ENCODE measurements around the gene ZBTB45. TPM values are rescaled to one million over a fixed set of nuclear protein-coding genes. Genes with fewer than 3 reads are reported as not detected.

ZBTB45 gene
- polyA plus RNA-seq, 1 experiment = 9.5 TPM

GRCh38 chr19:58547323-58548312, 28.0 kb upstream of the ZBTB45 start:
- no peak for DNase-seq (ENCODE audit: low read depth)
- ChIA-PET POLR2A (no interaction called here), CTCF (interaction anchor here (1.1 kb wide), 1 partner anchor 28 kb away, joined by 4 read pairs; the partner anchor contains the start of gene ZBTB45)
- H3K27me3 ChIP-seq (ENCODE audit: control insufficient read depth, insufficient read depth, low read length) = no peaks in the 10 kb centered on the region
- H3K36me3 ChIP-seq (ENCODE audit: control insufficient read depth, insufficient read depth, low read length) = peaks cover 53% of the 10 kb centered on the region
- no peak overlapping the region for H3K4me3 ChIP-seq (ENCODE audit: low read depth, low read length)
- no peak for TF ChIP-seq CTCF (IDR thresholded peaks at IDR 0.05; ENCODE audit: insufficient read depth, low read depth, low read length)

GRCh38 chr19:58546019-58546530, 26.5 kb upstream of the ZBTB45 start:
- ChIA-PET CTCF (interaction anchor here (0.6 to 3.3 kb wide), 2 partner anchors 27 to 249 kb away, joined by 3 to 19 read pairs; partner anchors contain the start of gene ZBTB45), POLR2A (no interaction called here)
- Histone ChIP-seq H3K36me3 (ENCODE audit: control insufficient read depth, insufficient read depth, low read length) (peaks cover 41% of the 10 kb centered on the region), H3K4me3 (ENCODE audit: low read depth, low read length) (peak overlapping the region; percentile 96), H3K27me3 (ENCODE audit: control insufficient read depth, insufficient read depth, low read length) (no peaks in the 10 kb centered on the region)
- TF ChIP-seq CTCF (IDR thresholded peaks at IDR 0.05; ENCODE audit: insufficient read depth, low read depth, low read length) = no peak
- DNase-seq (ENCODE audit: low read depth) = no peak

- H3K36me3 ChIP-seq (ENCODE audit: control insufficient read depth, insufficient read depth, low read length) = peaks cover 35% of the 10 kb centered on the region
- CTCF ChIA-PET = interaction anchor here (3.3 kb wide), 1 partner anchor 26 kb away, joined by 19 read pairs; the partner anchor contains the start of gene ZBTB45
- H3K4me3 ChIP-seq (ENCODE audit: low read depth, low read length) = peak overlapping the region; percentile 96
- H3K27me3 ChIP-seq (ENCODE audit: control insufficient read depth, insufficient read depth, low read length) = peaks cover 1% of the 10 kb centered on the region
- no peak for DNase-seq (ENCODE audit: low read depth)
- TF ChIP-seq CTCF (IDR thresholded peaks at IDR 0.05; ENCODE audit: insufficient read depth, low read depth, low read length) = no peak
- POLR2A ChIA-PET = interaction anchor here (0.9 to 1.4 kb wide), 2 partner anchors 9 to 14 kb away, joined by 3 to 8 read pairs; partner anchors contain the start of gene CHMP2A
Measured at GRCh38 chr19:58545286-58546018, 25.8 kb upstream of the ZBTB45 start.

GRCh38 chr19:58544591-58545285, 25.1 kb upstream of the ZBTB45 start:
- Histone ChIP-seq H3K4me3 (ENCODE audit: low read depth, low read length) (peak overlapping the region; percentile 96), H3K27me3 (ENCODE audit: control insufficient read depth, insufficient read depth, low read length) (peaks cover 4% of the 10 kb centered on the region), H3K36me3 (ENCODE audit: control insufficient read depth, insufficient read depth, low read length) (peaks cover 28% of the 10 kb centered on the region)
- POLR2A ChIA-PET = interaction anchor here (0.9 to 1.4 kb wide), 4 partner anchors 9 to 25 kb away, joined by 3 to 10 read pairs (median 8); partner anchors contain the start of genes CHMP2A and ZBTB45
- no peak for TF ChIP-seq CTCF (IDR thresholded peaks at IDR 0.05; ENCODE audit: insufficient read depth, low read depth, low read length)
- CTCF ChIA-PET = interaction anchor here (3.3 kb wide), 1 partner anchor 25 kb away, joined by 19 read pairs; the partner anchor contains the start of gene ZBTB45
- DNase-seq (ENCODE audit: low read depth) = no peak

Data from BJ (cell line).